ENCODE measurements around the gene MTG2. TPM values are rescaled to one million over a fixed set of nuclear protein-coding genes. Genes with fewer than 3 reads are reported as not detected.

MTG2 gene
- total and polyA plus RNA-seq, 2 of the 13 experiments (the other 11 are each of a cell fraction or from before 2014, with no cell fraction given) = 20.4 to 37.8 TPM

GRCh38 chr20:62224113-62224855 is 41.5 kb downstream of the MTG2 start (continued):
- TF ChIP-seq, protein P1, sequence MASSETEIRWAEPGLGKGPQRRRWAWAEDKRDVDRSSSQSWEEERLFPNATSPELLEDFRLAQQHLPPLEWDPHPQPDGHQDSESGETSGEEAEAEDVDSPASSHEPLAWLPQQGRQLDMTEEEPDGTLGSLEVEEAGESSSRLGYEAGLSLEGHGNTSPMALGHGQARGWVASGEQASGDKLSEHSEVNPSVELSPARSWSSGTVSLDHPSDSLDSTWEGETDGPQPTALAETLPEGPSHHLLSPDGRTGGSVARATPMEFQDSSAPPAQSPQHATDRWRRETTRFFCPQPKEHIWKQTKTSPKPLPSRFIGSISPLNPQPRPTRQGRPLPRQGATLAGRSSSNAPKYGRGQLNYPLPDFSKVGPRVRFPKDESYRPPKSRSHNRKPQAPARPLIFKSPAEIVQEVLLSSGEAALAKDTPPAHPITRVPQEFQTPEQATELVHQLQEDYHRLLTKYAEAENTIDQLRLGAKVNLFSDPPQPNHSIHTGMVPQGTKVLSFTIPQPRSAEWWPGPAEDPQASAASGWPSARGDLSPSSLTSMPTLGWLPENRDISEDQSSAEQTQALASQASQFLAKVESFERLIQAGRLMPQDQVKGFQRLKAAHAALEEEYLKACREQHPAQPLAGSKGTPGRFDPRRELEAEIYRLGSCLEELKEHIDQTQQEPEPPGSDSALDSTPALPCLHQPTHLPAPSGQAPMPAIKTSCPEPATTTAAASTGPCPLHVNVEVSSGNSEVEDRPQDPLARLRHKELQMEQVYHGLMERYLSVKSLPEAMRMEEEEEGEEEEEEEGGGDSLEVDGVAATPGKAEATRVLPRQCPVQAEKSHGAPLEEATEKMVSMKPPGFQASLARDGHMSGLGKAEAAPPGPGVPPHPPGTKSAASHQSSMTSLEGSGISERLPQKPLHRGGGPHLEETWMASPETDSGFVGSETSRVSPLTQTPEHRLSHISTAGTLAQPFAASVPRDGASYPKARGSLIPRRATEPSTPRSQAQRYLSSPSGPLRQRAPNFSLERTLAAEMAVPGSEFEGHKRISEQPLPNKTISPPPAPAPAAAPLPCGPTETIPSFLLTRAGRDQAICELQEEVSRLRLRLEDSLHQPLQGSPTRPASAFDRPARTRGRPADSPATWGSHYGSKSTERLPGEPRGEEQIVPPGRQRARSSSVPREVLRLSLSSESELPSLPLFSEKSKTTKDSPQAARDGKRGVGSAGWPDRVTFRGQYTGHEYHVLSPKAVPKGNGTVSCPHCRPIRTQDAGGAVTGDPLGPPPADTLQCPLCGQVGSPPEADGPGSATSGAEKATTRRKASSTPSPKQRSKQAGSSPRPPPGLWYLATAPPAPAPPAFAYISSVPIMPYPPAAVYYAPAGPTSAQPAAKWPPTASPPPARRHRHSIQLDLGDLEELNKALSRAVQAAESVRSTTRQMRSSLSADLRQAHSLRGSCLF (CRISPR knock-in tag; IDR thresholded peaks at IDR 0.05; ENCODE audit: borderline replicate concordance) = no peak
- TF ChIP-seq U2AF2 (IDR thresholded peaks at IDR 0.05; ENCODE audit: low read depth, low read length) = no peak
- TF ChIP-seq ZNF580 (CRISPR knock-in tag; IDR thresholded peaks at IDR 0.05; ENCODE audit: borderline replicate concordance, low read depth) = no peak
- no peak for TF ChIP-seq EHMT2 (IDR thresholded peaks at IDR 0.05; ENCODE audit: borderline replicate concordance, low read depth, low read length)
- TF ChIP-seq CHCHD3 (CRISPR knock-in tag; IDR thresholded peaks at IDR 0.05) = no peak
- TF ChIP-seq, protein P2, sequence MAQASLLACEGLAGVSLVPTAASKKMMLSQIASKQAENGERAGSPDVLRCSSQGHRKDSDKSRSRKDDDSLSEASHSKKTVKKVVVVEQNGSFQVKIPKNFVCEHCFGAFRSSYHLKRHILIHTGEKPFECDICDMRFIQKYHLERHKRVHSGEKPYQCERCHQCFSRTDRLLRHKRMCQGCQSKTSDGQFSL (CRISPR knock-in tag; IDR thresholded peaks at IDR 0.05) = no peak
- no peak for TF ChIP-seq TFDP1 (CRISPR knock-in tag; IDR thresholded peaks at IDR 0.05; ENCODE audit: borderline replicate concordance)

Measured in HepG2 (cell line).